HG03521 (cell line): ENCODE data around the gene ZNF511.
"Not testable (repeated sequence)": the region's sequence is repeated elsewhere in the genome, so short reads cannot be mapped to it uniquely, and the experiment has no call there.

Experiments
- ATAC-seq: cut with Tn5 transposase; IDR thresholded peaks from one replicate; pipeline ENCODE4 v1.9.1; 2021; ENCODE audit warnings: mild to moderate bottlenecking, moderate library complexity; ENCODE audit not compliant: unreplicated experiment

The ZNF511 gene

DNA sequence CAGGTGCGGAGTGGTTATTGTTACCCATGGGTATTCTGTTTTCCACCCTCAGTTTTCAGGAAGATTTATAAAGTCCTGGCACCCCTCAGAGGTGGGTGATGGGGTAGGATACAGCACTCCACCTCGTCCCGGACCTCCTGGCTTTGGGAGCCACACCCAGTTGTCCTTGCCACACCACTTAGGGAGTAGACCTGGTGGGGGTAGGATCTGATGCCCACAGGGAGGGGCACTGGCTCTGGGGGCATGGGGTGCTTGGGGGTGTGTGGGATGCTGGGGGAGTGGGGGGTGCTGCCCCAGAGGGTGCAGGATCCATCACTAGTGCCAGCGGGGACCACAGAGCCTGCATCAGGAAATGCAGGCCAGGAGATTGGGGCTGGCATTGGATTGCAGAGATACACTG, 4.5 kb downstream of the ZNF511 start:
- ATAC-seq, result no peak

DNA sequence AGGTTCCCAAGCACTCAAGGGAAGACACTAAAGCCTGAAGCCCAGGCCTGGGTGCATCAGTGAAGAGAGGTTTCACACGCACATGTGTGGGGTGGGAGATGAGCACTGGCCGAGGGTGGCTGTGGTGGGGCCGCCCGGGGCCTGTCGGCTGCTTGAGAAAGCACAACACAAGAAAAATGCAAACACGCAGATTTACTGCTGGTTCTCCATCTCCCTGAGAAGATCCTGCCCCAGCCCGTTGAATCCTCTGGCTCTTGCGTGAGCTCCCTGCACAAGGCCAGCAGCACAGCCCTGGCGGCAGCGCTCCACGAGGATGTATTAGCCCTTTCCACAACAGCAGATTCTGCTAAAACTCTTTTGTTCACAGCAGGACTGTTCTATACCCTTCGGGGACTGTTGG, 6.2 kb downstream of the ZNF511 start:
- no peak for ATAC-seq

- ATAC-seq, result no peak
Measured at GRCh38 chr10:133315847-133316246, 7.1 kb downstream of the ZNF511 start.

GRCh38 chr10:133316266-133316665, 7.6 kb downstream of the ZNF511 start:
- ATAC-seq, result no peak

- no peak for ATAC-seq
Measured at GRCh38 chr10:133316732-133317131, 8.0 kb downstream of the ZNF511 start.

GRCh38 chr10:133318494-133319127, 9.9 kb downstream of the ZNF511 start:
- ATAC-seq, result no peak

- not testable (repeated sequence) for ATAC-seq
Measured at GRCh38 chr10:133320852-133321422, 12.2 kb downstream of the ZNF511 start.

DNA sequence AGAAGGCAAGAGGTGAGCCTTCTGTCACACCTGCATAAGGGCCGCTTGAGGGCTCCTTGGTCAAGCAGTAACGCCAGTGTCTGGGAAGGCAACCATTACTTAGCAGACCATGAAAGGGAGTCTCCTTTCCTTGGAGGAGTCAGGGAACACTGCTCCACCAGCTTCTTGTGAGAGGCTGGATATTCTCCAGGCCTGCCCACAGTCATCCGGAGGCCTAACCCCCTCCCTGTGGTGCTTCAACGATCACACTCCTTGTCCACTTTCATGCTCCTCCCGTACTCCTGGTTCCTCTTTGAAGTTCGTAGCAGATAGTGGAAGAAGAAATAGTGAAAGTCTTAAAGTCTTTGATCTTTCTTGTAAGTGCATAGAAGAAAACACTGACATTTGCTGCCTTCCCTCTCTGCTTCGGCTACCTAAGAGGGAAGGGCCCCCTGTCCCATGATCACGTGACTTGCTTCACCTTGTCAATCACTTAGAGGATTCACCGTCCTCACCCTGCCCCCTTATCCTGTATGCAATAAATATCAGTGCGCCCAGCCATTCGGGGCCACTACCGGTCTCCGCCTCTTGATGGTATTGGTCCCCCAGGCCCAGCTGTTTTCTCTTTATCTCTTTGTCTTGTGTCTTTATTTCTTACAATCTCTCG, 13.5 kb downstream of the ZNF511 start:
- ATAC-seq, result not testable (repeated sequence)

DNA sequence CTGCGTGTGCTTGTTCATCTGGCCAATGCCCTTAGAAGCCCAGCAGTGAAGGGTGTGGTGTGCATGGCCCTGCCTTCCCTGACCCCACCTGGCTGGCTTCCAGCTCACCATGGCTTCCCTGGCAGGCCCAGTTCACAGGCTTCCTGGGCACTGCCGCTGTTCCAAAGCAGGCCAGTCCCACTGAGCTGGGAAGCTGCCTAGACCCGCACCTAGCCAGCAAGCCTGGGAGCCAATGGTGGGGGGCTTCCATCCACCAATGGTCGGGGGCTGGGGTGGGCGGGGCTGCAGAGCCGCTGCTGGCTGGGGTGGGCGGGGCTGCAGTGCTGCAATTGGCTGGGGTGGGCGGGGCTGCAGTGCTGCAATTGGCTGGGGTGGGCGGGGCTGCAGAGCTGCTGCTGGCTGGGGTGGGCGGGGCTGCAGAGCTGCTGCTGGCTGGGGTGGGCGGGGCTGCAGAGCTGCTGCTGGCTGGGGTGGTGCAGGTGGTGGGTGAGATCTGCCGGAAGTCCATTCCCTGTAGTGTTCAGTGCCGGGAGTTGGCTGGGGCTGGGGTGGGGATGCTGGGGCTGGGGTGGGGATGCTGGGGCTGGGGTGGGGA, 15.6 kb downstream of the ZNF511 start:
- no peak for ATAC-seq

GRCh38 chr10:133324857-133325260, 16.1 kb downstream of the ZNF511 start:
- no peak for ATAC-seq

- no peak for ATAC-seq
Measured at GRCh38 chr10:133325440-133326222, 16.9 kb downstream of the ZNF511 start.

GRCh38 chr10:133326223-133326551, 17.5 kb downstream of the ZNF511 start:
- ATAC-seq, result no peak

DNA sequence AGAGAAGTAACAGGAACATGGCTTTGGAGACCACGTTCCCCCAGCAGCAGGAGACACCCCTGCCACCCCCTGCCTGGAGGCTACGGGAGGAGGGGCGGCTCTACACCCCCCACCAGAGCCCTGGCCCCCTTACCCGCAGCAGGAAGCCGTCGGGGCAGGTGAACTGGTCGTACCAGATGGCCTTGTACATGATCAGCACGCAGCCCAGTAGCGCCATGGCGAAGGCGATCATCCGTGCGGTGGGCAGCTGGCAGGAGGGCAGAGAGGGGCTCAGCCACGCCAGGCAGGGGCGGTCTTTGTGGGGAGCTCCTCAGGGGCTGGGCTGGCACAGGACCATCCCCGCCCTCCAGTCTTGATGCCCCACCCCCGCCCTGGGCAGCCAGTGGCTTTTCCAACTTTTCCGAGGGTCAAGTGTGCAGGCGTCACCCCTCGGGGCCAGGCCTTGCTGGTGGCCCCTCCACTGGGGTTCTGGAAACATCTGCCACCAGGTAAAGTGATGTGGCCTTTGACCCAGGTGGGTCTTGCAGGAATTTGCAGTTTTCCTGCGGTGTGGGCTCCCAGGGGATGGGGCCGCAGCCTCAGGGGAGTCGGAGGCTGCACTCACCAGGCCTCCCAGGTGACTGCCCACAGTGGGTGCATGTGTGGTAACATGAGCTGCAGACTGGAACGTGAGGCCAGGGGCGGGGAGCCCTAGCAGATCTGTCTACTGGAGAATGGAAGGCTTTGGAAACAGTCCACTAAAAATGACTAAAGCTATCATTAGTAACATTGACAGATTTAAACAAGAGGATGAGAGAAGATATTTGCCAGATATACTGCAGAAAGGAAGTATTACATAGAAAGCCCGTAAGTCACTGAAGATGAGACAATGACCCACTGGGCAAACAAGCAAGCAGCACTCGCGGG, 18.3 kb downstream of the ZNF511 start:
- no peak for ATAC-seq

GRCh38 chr10:133327651-133328357, 19.1 kb downstream of the ZNF511 start:
- ATAC-seq, result no peak

DNA sequence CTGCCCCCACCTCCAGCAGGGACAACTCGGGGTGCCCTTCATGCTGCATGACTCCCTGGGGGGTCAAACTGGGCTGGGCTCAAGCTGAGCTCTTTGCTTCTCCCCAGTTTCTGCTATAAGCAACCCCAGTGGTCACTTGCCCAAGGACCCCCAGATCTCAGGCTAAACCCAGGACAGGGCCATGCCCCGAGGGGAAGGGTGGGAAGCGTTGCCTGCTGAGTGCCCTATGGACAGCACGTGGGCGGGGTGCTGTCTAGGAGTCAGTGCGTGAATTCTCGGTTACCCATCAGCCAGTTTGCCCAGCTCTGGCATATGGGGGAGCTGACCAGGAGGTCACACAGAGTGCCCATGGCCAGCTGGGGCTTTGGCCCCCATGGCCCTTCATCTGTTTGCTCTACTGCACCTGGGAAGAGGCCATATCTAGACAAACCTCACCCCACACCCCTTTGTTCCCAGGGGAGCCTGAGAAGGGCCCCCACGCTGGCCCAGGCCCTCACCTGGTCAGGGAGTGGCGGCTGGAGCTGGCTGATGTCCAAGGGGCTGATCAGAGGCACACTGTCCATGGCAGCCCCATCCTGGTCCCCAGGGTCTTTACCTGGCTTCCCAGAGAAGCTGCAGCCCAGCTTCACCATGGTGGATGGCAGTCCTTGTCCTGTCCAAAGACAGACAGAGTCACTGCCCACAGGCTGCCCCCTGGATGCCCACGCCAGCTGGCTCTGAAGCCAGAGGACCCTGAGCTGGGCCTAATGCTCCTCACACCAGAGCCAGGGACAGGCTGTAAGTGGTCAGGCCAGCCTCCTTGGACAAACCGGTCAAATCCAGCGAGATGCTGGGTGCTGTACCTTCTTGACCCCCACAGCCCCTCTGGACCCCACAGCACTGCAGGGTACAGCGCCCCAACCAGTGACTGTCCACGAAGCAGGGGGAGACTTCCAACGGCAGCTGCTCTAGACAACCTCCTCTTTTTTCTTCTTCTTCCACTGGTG, 19.9 kb downstream of the ZNF511 start:
- no peak for ATAC-seq

- ATAC-seq, result peak; percentile 71
Measured at GRCh38 chr10:133329491-133330202, 20.9 kb downstream of the ZNF511 start.

DNA sequence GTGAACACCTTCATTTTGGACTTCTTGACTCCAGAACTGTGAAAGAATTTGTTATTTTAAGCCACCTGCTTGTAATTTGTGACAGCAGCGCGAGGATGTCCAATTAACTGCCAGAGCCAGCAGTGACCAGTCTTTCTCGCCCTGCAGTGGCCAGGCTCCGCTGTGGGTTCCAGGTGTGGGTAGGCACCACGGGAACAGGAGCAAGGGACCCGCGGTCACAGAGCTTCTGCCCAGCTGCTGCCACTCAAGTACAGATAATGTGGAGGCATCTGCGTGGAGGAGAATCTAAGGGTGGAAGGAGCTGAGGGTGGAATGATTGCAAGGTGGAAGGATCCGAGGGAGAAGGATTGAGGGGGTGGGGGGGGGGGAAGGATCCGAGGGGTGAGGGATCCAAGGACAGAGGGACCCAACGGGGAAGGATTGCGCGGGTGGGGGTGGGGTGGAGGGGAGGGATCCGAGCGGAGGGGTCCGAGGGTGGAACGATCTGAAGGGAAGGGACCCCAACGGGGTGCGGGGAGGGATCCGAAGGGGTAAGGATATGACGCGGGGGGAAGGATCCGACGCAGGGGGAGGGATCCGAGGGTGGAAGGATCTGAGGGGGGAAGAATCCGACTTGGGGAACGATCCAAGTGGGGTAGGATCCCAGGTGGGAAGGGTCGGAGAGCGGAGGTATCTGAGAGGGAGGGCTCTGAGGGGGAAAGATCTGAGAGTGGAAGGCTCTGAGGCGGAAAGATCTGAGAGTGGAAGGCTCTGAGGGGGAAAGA, 24.4 kb downstream of the ZNF511 start:
- no peak for ATAC-seq
